NCI-H1417 (cell line): ENCODE results near the gene CTAG1B.
"Not testable (repeated sequence)": the region's sequence is repeated elsewhere in the genome, so short reads cannot be mapped to it uniquely, and the experiment has no call there.

Source experiments
- DNase-seq, 3 experiments: peaks; one replicate each; lab custom pipeline; 2025; lab: John Stamatoyannopoulos, UW

Gene CTAG1B

GRCh38 chrX:154620767-154621414, 1.8 kb upstream of the CTAG1B start:
- not testable (repeated sequence) for DNase-seq

- DNase-seq, result not testable (repeated sequence)
These were observed 5.5 kb downstream of the CTAG1B start for GRCh38 chrX:154613586-154613985.

GRCh38 chrX:154611146-154611545, 7.9 kb downstream of the CTAG1B start:
- DNase-seq, result not testable (repeated sequence)

- DNase-seq, result not testable (repeated sequence)
These were observed 10.3 kb downstream of the CTAG1B start for GRCh38 chrX:154608823-154609222.

- not testable (repeated sequence) for DNase-seq
These were observed 11.1 kb downstream of the CTAG1B start for GRCh38 chrX:154607976-154608375.

- DNase-seq, result peak in 1 of 3 experiments; percentile 27
These were observed 11.7 kb downstream of the CTAG1B start for GRCh38 chrX:154607370-154607769.

- DNase-seq, result no peak
These were observed 13.5 kb downstream of the CTAG1B start for GRCh38 chrX:154605566-154605965.

GRCh38 chrX:154603438-154604430, 15.3 kb downstream of the CTAG1B start:
- no peak for DNase-seq

- no peak for DNase-seq
These were observed 16.2 kb downstream of the CTAG1B start for GRCh38 chrX:154602766-154603437.

- no peak for DNase-seq
These were observed 16.9 kb downstream of the CTAG1B start for GRCh38 chrX:154602226-154602625.

- DNase-seq, result no peak
These were observed 18.2 kb downstream of the CTAG1B start for GRCh38 chrX:154600759-154601374.

GRCh38 chrX:154599531-154599930, 19.6 kb downstream of the CTAG1B start:
- no peak for DNase-seq

- DNase-seq, result no peak
These were observed 20.4 kb downstream of the CTAG1B start for GRCh38 chrX:154598656-154599055.

GRCh38 chrX:154597221-154597620, 21.9 kb downstream of the CTAG1B start:
- no peak for DNase-seq

- no peak for DNase-seq
These were observed 22.7 kb downstream of the CTAG1B start for GRCh38 chrX:154596290-154596929.

GRCh38 chrX:154595559-154596249, 23.4 kb downstream of the CTAG1B start:
- DNase-seq, result no peak

GRCh38 chrX:154594491-154594890, 24.6 kb downstream of the CTAG1B start:
- no peak for DNase-seq

GRCh38 chrX:154593201-154593600, 25.9 kb downstream of the CTAG1B start:
- DNase-seq, result no peak

- DNase-seq, result no peak
These were observed 26.6 kb downstream of the CTAG1B start for GRCh38 chrX:154592505-154592904.

- not testable (repeated sequence) for DNase-seq
These were observed 28.7 kb downstream of the CTAG1B start for GRCh38 chrX:154590415-154590814.
